A549 treated with AZD9567 at 1 μM for 4 hours (cell line): Measurements from ENCODE around the gene PCDHB3. TPM values are rescaled to one million over a fixed set of nuclear protein-coding genes. Genes with fewer than 3 reads are reported as not detected.

ENCODE experiments used
- total RNA-seq: library from RNA; stranded (reverse); fragments of 200-300 nt; extraction: Qiagen RNA extraction; gene quantifications from 5 replicates; pipeline ENCODE4 v1.2.3, GENCODE V29; 2022; ENCODE audit not compliant: insufficient read depth

PCDHB3 gene
- total RNA-seq = 0.02 to 0.05 TPM (median 0.03 TPM) in 3 of 5 replicates, not detected in the others

GRCh38 chr5:141100243-141100805 is at the start of gene PCDHB3:
Gene PCDHB3, plus strand, starts transcription at chr5:141100473. Its CDS starts 177 bp downstream, at chr5:141100650.

GRCh38 chr5:141050622-141051520 is 49.4 kb upstream of the PCDHB3 start, which contains the start of gene PCDHB1:
Gene PCDHB1, plus strand, starts transcription at chr5:141051374. Its CDS starts 97 bp downstream, at chr5:141051471.

GRCh38 chr5:141094481-141095262 is 5.6 kb upstream of the PCDHB3 start, which contains the start of gene PCDHB2:
Gene PCDHB2, plus strand, starts transcription at chr5:141094615. Its CDS starts 176 bp downstream, at chr5:141094791.

GRCh38 chr5:141121563-141121962 is 21.3 kb downstream of the PCDHB3 start, which contains the start of gene PCDHB4:
Gene PCDHB4, plus strand, starts transcription at chr5:141121818. Its CDS starts 181 bp downstream, at chr5:141121999.

GRCh38 chr5:141135030-141135717 is 34.9 kb downstream of the PCDHB3 start, which contains the start of gene PCDHB5:
Gene PCDHB5, plus strand, starts transcription at chr5:141135206. Its CDS starts 229 bp downstream, at chr5:141135435.

GRCh38 chr5:141149812-141150211 is 49.5 kb downstream of the PCDHB3 start, which contains the start of gene PCDHB6:
Gene PCDHB6, plus strand, starts transcription at chr5:141150057. Its CDS starts 201 bp downstream, at chr5:141150258.

Other genes starting within 250 kb of the PCDHB3 start
- gene PCDHA10, start 244.6 kb upstream of the PCDHB3 start, total RNA-seq = 0.01 to 0.05 TPM (median 0.02 TPM) in 3 of 5 replicates, not detected in the others
- gene PCDHA11, start 231.5 kb upstream of the PCDHB3 start, total RNA-seq = 0.06 to 0.18 TPM (median 0.13 TPM) in 4 of 5 replicates, not detected in the other
- gene PCDHA12, start 225.2 kb upstream of the PCDHB3 start, total RNA-seq = 1.6 to 3.1 TPM (median 2.8 TPM) in 5 replicates
- 0.05 to 0.07 TPM (median 0.06 TPM) in 4 of 5 replicates, not detected in the other for gene PCDHA13, start 218.3 kb upstream of the PCDHB3 start, total RNA-seq
- 1.9 to 3.7 TPM (median 2.1 TPM) in 5 replicates for gene PCDHAC1, start 174.2 kb upstream of the PCDHB3 start, total RNA-seq
- 3.1 to 3.5 TPM (median 3.3 TPM) in 5 replicates for gene PCDHAC2, start 134.0 kb upstream of the PCDHB3 start, total RNA-seq
- gene PCDHB1, start 49.1 kb upstream of the PCDHB3 start, total RNA-seq = not detected in 5 replicates
- gene PCDHB2, start 5.9 kb upstream of the PCDHB3 start, total RNA-seq = 0.77 to 3.1 TPM (median 3.1 TPM) in 5 replicates
- 0.03 to 0.06 TPM (median 0.05 TPM) in 3 of 5 replicates, not detected in the others for gene PCDHB4, start 21.3 kb downstream of the PCDHB3 start, total RNA-seq
- gene PCDHB5, start 34.7 kb downstream of the PCDHB3 start, total RNA-seq = 1.2 to 2.1 TPM (median 1.3 TPM) in 5 replicates
- 0.71 to 1.3 TPM (median 0.88 TPM) in 5 replicates for gene PCDHB6, start 49.6 kb downstream of the PCDHB3 start, total RNA-seq
- gene PCDHB7, start 72.2 kb downstream of the PCDHB3 start, total RNA-seq = 0.02 TPM in 1 of 5 replicates, not detected in the others
- gene PCDHB8, start 77.3 kb downstream of the PCDHB3 start, total RNA-seq = 0.21 to 0.30 TPM (median 0.25 TPM) in 4 of 5 replicates, not detected in the other
- 0.02 to 0.09 TPM (median 0.06 TPM) in 4 of 5 replicates, not detected in the other for gene PCDHB16, start 81.9 kb downstream of the PCDHB3 start, total RNA-seq
- gene PCDHB9, start 86.7 kb downstream of the PCDHB3 start, total RNA-seq = 0.02 to 0.20 TPM (median 0.05 TPM) in 3 of 5 replicates, not detected in the others
- gene PCDHB10, start 91.9 kb downstream of the PCDHB3 start, total RNA-seq = 0.04 to 0.05 TPM in 2 of 5 replicates, not detected in the others
- gene PCDHB11, start 99.2 kb downstream of the PCDHB3 start, total RNA-seq = 0.02 to 0.06 TPM (median 0.05 TPM) in 4 of 5 replicates, not detected in the other
- 0.06 TPM in 1 of 5 replicates, not detected in the others for gene PCDHB12, start 108.2 kb downstream of the PCDHB3 start, total RNA-seq
- 0.05 to 0.06 TPM (median 0.06 TPM) in 4 of 5 replicates, not detected in the other for gene PCDHB13, start 113.4 kb downstream of the PCDHB3 start, total RNA-seq
- gene PCDHB14, start 122.9 kb downstream of the PCDHB3 start, total RNA-seq = 0.06 to 0.11 TPM (median 0.06 TPM) in 4 of 5 replicates, not detected in the other
- gene PCDHB15, start 144.9 kb downstream of the PCDHB3 start, total RNA-seq = 0.02 to 0.09 TPM (median 0.07 TPM) in 4 of 5 replicates, not detected in the other
- gene SLC25A2, start 203.6 kb downstream of the PCDHB3 start, total RNA-seq = not detected in 5 replicates
- 60.6 to 75.9 TPM (median 73.6 TPM) in 5 replicates for gene TAF7, start 220.3 kb downstream of the PCDHB3 start, total RNA-seq
- gene PCDHGA1, start 230.0 kb downstream of the PCDHB3 start, total RNA-seq = 0.22 to 0.39 TPM (median 0.28 TPM) in 4 of 5 replicates, not detected in the other
- 0.42 to 1.1 TPM (median 0.53 TPM) in 5 replicates for gene PCDHGA2, start 238.3 kb downstream of the PCDHB3 start, total RNA-seq
- 0.02 TPM in 2 of 5 replicates, not detected in the others for gene PCDHGA3, start 243.4 kb downstream of the PCDHB3 start, total RNA-seq
- 1.2 to 1.7 TPM (median 1.5 TPM) in 4 of 5 replicates, not detected in the other for gene PCDHGB1, start 249.6 kb downstream of the PCDHB3 start, total RNA-seq